Stomach smooth muscle (tissue), 2 donors: ENCODE results near the gene ARSJ.

ENCODE experiments used
- H3K27ac ChIP-seq: one replicate; pipeline ENCODE4 v1.7.0; 2013; ENCODE audit warnings: mild to moderate bottlenecking, low read length, inconsistent platforms
- H3K27me3 ChIP-seq, 2 donors: one replicate each; pipeline ENCODE4 v1.7.0; 2013; ENCODE audit warnings: low read length in 2 of 2; ENCODE audit not compliant: insufficient read depth in 2 of 2, control insufficient read depth in 1 of 2
- H3K36me3 ChIP-seq, 2 donors: one replicate each; pipeline ENCODE4 v1.7.0; 2013; ENCODE audit warnings: low read length in 2 of 2; ENCODE audit not compliant: control insufficient read depth in 2 of 2, insufficient read depth in 2 of 2
- H3K4me1 ChIP-seq: one replicate; pipeline ENCODE4 v1.7.0; 2013; ENCODE audit warnings: low read length; ENCODE audit not compliant: control insufficient read depth, insufficient read depth
- H3K4me3 ChIP-seq, 2 donors: one replicate each; pipeline ENCODE4 v1.7.0; 2013; ENCODE audit warnings: low read length in 2 of 2
- H3K9ac ChIP-seq, 2 donors: one replicate each; pipeline ENCODE4 v1.7.0; 2013; ENCODE audit warnings: low read length in 2 of 2, mild to moderate bottlenecking in 1 of 2
- H3K9me3 ChIP-seq, 2 donors: one replicate each; pipeline ENCODE4 v1.7.0; 2013; ENCODE audit warnings: low read length in 2 of 2; ENCODE audit not compliant: control insufficient read depth in 2 of 2
- donor health status: healthy.
- donor health status: Pancreatic carcinoma.

Gene ARSJ

GRCh38 chr4:113958766-113959538 is 20.5 kb downstream of the ARSJ start:
- peak overlapping the region; percentile 38 for H3K27ac ChIP-seq
- no peaks in the 10 kb centered on the region for H3K36me3 ChIP-seq
- peak overlapping the region; percentile 4 to 7 for H3K4me3 ChIP-seq
- H3K9ac ChIP-seq: no peak overlapping the region
- H3K27me3 ChIP-seq: no peaks in the 10 kb centered on the region
- no peaks in the 10 kb centered on the region for H3K9me3 ChIP-seq
- H3K4me1 ChIP-seq: peaks cover 10% of the 10 kb centered on the region

GRCh38 chr4:113957956-113958355 is 21.5 kb downstream of the ARSJ start:
- H3K36me3 ChIP-seq: no peaks in the 10 kb centered on the region
- no peaks in the 10 kb centered on the region for H3K27me3 ChIP-seq
- H3K4me1 ChIP-seq: peaks cover 10% of the 10 kb centered on the region
- no peaks in the 10 kb centered on the region for H3K9me3 ChIP-seq
- H3K9ac ChIP-seq: no peak overlapping the region
- H3K27ac ChIP-seq: no peak overlapping the region
- H3K4me3 ChIP-seq: no peak overlapping the region

GRCh38 chr4:113955948-113956347 is 23.5 kb downstream of the ARSJ start:
- no peak overlapping the region for H3K27ac ChIP-seq
- H3K9me3 ChIP-seq: no peaks in the 10 kb centered on the region
- H3K4me1 ChIP-seq: no peaks in the 10 kb centered on the region
- no peaks in the 10 kb centered on the region for H3K27me3 ChIP-seq
- no peaks in the 10 kb centered on the region for H3K36me3 ChIP-seq
- no peak overlapping the region for H3K4me3 ChIP-seq
- H3K9ac ChIP-seq: no peak overlapping the region

GRCh38 chr4:113955411-113955810 is 24.0 kb downstream of the ARSJ start:
- Histone ChIP-seq H3K27ac (no peak overlapping the region), H3K27me3 (no peaks in the 10 kb centered on the region), H3K9me3 (no peaks in the 10 kb centered on the region), H3K9ac (no peak overlapping the region), H3K4me3 (no peak overlapping the region), H3K4me1 (no peaks in the 10 kb centered on the region), H3K36me3 (no peaks in the 10 kb centered on the region)

- no peak overlapping the region for H3K4me3 ChIP-seq
- no peaks in the 10 kb centered on the region for H3K27me3 ChIP-seq
- H3K4me1 ChIP-seq: no peaks in the 10 kb centered on the region
- no peak overlapping the region for H3K27ac ChIP-seq
- H3K9ac ChIP-seq: no peak overlapping the region
- H3K36me3 ChIP-seq: no peaks in the 10 kb centered on the region
- H3K9me3 ChIP-seq: no peaks in the 10 kb centered on the region
Observed at GRCh38 chr4:113953888-113954287, 25.6 kb downstream of the ARSJ start.

- H3K9ac ChIP-seq: no peak overlapping the region
- H3K27ac ChIP-seq: no peak overlapping the region
- no peaks in the 10 kb centered on the region for H3K36me3 ChIP-seq
- H3K4me1 ChIP-seq: no peaks in the 10 kb centered on the region
- no peaks in the 10 kb centered on the region for H3K9me3 ChIP-seq
- no peaks in the 10 kb centered on the region for H3K27me3 ChIP-seq
- H3K4me3 ChIP-seq: no peak overlapping the region
Observed at GRCh38 chr4:113952452-113953029, 26.9 kb downstream of the ARSJ start.

- H3K4me3 ChIP-seq: peak overlapping the region; percentile 9 to 31
- no peaks in the 10 kb centered on the region for H3K9me3 ChIP-seq
- no peaks in the 10 kb centered on the region for H3K36me3 ChIP-seq
- no peaks in the 10 kb centered on the region for H3K4me1 ChIP-seq
- H3K27ac ChIP-seq: peak overlapping the region; percentile 31
- peak overlapping the region in 1 of 2 donors; percentile 32 for H3K9ac ChIP-seq
- H3K27me3 ChIP-seq: no peaks in the 10 kb centered on the region
Observed at GRCh38 chr4:113951263-113951662, 28.2 kb downstream of the ARSJ start.

- Histone ChIP-seq H3K9ac (no peak overlapping the region), H3K4me3 (no peak overlapping the region), H3K27ac (no peak overlapping the region), H3K36me3 (no peaks in the 10 kb centered on the region), H3K27me3 (no peaks in the 10 kb centered on the region), H3K9me3 (no peaks in the 10 kb centered on the region), H3K4me1 (no peaks in the 10 kb centered on the region)
Observed at GRCh38 chr4:113950207-113950606, 29.2 kb downstream of the ARSJ start.

- Histone ChIP-seq H3K36me3 (no peaks in the 10 kb centered on the region), H3K4me3 (no peak overlapping the region), H3K4me1 (no peaks in the 10 kb centered on the region), H3K9ac (no peak overlapping the region), H3K9me3 (no peaks in the 10 kb centered on the region), H3K27ac (no peak overlapping the region), H3K27me3 (no peaks in the 10 kb centered on the region)
Observed at GRCh38 chr4:113947484-113947883, 32.0 kb downstream of the ARSJ start.

- Histone ChIP-seq H3K4me1 (no peaks in the 10 kb centered on the region), H3K27me3 (no peaks in the 10 kb centered on the region), H3K27ac (no peak overlapping the region), H3K36me3 (no peaks in the 10 kb centered on the region), H3K4me3 (no peak overlapping the region), H3K9me3 (no peaks in the 10 kb centered on the region), H3K9ac (no peak overlapping the region)
Observed at GRCh38 chr4:113945906-113946305, 33.5 kb downstream of the ARSJ start.

GRCh38 chr4:113943863-113944262 is 35.6 kb downstream of the ARSJ start:
- Histone ChIP-seq H3K27ac (no peak overlapping the region), H3K9ac (no peak overlapping the region), H3K4me3 (no peak overlapping the region), H3K27me3 (no peaks in the 10 kb centered on the region), H3K36me3 (no peaks in the 10 kb centered on the region), H3K9me3 (no peaks in the 10 kb centered on the region), H3K4me1 (no peaks in the 10 kb centered on the region)
